ENCODE data around the gene BMP2K.

BMP2K gene

GRCh38 chr4:78753091-78753490 lies 23.1 kb upstream of the BMP2K start:
- H3K4me3 ChIP-seq (ENCODE audit: control insufficient read depth, low read depth, low read length): no peak overlapping the region
- TF ChIP-seq, protein P1, sequence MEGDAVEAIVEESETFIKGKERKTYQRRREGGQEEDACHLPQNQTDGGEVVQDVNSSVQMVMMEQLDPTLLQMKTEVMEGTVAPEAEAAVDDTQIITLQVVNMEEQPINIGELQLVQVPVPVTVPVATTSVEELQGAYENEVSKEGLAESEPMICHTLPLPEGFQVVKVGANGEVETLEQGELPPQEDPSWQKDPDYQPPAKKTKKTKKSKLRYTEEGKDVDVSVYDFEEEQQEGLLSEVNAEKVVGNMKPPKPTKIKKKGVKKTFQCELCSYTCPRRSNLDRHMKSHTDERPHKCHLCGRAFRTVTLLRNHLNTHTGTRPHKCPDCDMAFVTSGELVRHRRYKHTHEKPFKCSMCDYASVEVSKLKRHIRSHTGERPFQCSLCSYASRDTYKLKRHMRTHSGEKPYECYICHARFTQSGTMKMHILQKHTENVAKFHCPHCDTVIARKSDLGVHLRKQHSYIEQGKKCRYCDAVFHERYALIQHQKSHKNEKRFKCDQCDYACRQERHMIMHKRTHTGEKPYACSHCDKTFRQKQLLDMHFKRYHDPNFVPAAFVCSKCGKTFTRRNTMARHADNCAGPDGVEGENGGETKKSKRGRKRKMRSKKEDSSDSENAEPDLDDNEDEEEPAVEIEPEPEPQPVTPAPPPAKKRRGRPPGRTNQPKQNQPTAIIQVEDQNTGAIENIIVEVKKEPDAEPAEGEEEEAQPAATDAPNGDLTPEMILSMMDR (conservative IDR thresholded peaks at IDR 0.05; ENCODE audit: control insufficient read depth, insufficient read depth, low read depth, low read length): no peak
- DNase-seq (ENCODE audit: low read depth): no peak

GRCh38 chr4:78754872-78755271 lies 21.3 kb upstream of the BMP2K start:
- no peak overlapping the region for H3K4me3 ChIP-seq (ENCODE audit: control insufficient read depth, low read depth, low read length)
- no peak for DNase-seq (ENCODE audit: low read depth)
- TF ChIP-seq, protein P1 (conservative IDR thresholded peaks at IDR 0.05; ENCODE audit: control insufficient read depth, insufficient read depth, low read depth, low read length): no peak

DNA sequence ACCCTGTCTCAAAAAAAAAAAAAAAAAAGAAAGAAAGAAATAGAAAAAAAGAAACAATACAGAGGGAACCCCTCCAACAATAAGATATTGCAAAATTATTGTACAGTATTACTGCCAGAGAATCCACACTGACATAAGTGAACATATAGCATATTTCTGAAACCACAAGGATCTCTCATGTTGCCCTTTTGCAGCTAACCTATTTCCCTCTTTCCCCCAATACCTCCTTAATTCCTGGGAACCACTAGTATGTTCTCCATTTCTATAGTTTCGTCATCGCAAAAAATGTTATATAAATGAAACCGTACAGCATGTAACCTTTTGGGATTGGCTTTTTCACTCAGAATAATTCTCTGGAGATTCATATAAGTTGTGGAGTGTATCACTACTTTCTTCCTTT lies 20.0 kb upstream of the BMP2K start:
- no peak overlapping the region for H3K4me3 ChIP-seq (ENCODE audit: control insufficient read depth, low read depth, low read length)
- no peak for DNase-seq (ENCODE audit: low read depth)
- TF ChIP-seq, protein P1 (conservative IDR thresholded peaks at IDR 0.05; ENCODE audit: control insufficient read depth, insufficient read depth, low read depth, low read length): no peak

- TF ChIP-seq, protein P1 (conservative IDR thresholded peaks at IDR 0.05; ENCODE audit: control insufficient read depth, insufficient read depth, low read depth, low read length): no peak
- DNase-seq (ENCODE audit: low read depth): no peak
- no peak overlapping the region for H3K4me3 ChIP-seq (ENCODE audit: control insufficient read depth, low read depth, low read length)
Measured at GRCh38 chr4:78756776-78757175, 19.4 kb upstream of the BMP2K start.

- TF ChIP-seq, protein P1 (conservative IDR thresholded peaks at IDR 0.05; ENCODE audit: control insufficient read depth, insufficient read depth, low read depth, low read length): no peak
- DNase-seq (ENCODE audit: low read depth): no peak
- H3K4me3 ChIP-seq (ENCODE audit: control insufficient read depth, low read depth, low read length): no peak overlapping the region
Measured at GRCh38 chr4:78757574-78757973, 18.6 kb upstream of the BMP2K start.

DNA sequence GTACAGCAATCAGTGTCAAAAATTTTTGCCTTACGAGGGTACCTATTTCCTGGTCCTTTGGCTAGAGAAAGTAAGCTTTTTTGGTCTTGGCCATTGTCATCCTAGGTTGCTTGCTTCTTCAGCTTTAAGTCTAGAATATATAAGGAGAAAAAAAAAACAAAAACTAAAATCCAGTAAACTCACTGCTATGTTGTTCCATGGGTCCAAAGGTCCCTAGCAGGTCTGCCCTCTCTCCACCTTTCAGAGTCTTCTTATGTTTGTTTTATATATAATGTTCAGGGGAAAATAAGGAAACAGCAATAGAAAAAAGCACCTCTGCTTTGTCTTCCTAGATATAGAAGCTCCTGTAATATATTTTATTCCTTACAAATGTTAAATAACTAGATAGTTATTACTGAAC lies 18.1 kb upstream of the BMP2K start:
- TF ChIP-seq, protein P1 (conservative IDR thresholded peaks at IDR 0.05; ENCODE audit: control insufficient read depth, insufficient read depth, low read depth, low read length): no peak
- no peak for DNase-seq (ENCODE audit: low read depth)

DNA sequence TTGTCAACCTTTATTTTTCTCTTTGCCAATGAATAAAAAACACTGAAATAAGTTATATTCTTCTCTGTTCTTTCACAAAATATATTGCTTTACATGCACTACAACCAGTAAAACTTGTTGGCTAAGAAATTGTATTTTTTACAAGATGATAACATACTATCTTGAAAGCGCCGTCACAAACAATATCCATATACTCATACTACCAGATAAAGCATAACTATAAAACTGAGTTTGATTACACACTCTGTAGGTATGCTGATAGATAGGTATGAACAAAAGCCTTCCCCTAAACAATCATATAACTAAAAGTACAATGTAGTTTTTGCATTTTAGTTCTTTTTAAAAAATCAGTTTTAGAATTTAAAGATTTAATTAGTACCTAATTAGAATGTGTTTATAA lies 13.6 kb upstream of the BMP2K start:
- TF ChIP-seq, protein P1 (conservative IDR thresholded peaks at IDR 0.05; ENCODE audit: control insufficient read depth, insufficient read depth, low read depth, low read length): no peak
- no peak overlapping the region for H3K4me3 ChIP-seq (ENCODE audit: control insufficient read depth, low read depth, low read length)
- DNase-seq (ENCODE audit: low read depth): no peak

More for the DNA sequence above, 18.1 kb upstream of the BMP2K start:
- no peak overlapping the region for H3K4me3 ChIP-seq (ENCODE audit: control insufficient read depth, low read depth, low read length)

Data from fibroblast of mammary gland (primary cell).